HepG2 (cell line): ENCODE data around the gene PDK1. TPM values are rescaled to one million over a fixed set of nuclear protein-coding genes. Genes with fewer than 3 reads are reported as not detected.

ENCODE experiments used
- ATAC-seq: fragments of 200-7000 bp; cut with Tn5 transposase; 3 replicates; pipeline ENCODE4 v1.9.1; 2020; ENCODE audit warnings: mild to moderate bottlenecking, moderate library complexity
- BruUV-seq: library from RNA; stranded (reverse); fragments of 400-500 nt; replicated peaks from 2 replicates; lab custom pipeline; 2021; lab: Mats Ljungman, UMichigan
- CTCF ChIA-PET: fragments of 300-600 bp; formaldehyde crosslinking; extraction: SDS; loops from one replicate; lab custom pipeline; 2021; ENCODE audit warnings: low total read pairs, inconsistent platforms, low intra/inter-chr PET ratio; lab: Yijun Ruan, JAX
- POLR2A ChIA-PET: fragments of 350-600 bp; sonication (Branson Sonifier 250); formaldehyde crosslinking; loops from one replicate; lab custom pipeline; 2020; ENCODE audit warnings: antibody characterized with exemption, inconsistent platforms; lab: Yijun Ruan, JAX
- DNase-seq: peaks from one replicate; pipeline ENCODE4 v3.0.0-alpha.2; 2015; ENCODE audit warnings: low spot score
- FAIRE-seq: peaks from 3 replicates; lab custom pipeline; 2011; peaks lifted over from hg19 to GRCh38; lab: Jason Lieb, UNC
- H2AFZ ChIP-seq: one replicate; pipeline ENCODE4 v1.6.1; 2011; ENCODE audit warnings: low read length, inconsistent platforms
- H3K27ac ChIP-seq: fragments of 300-600 bp; 3 replicates; pipeline ENCODE4 v1.8.0; 2011; ENCODE audit warnings: mixed run types, mild to moderate bottlenecking, mixed read lengths, low read length, inconsistent platforms; ENCODE audit not compliant: insufficient read depth; ENCODE audit errors: extremely low read length
- H3K27me3 ChIP-seq, 2 experiments: fragments of 200-600 bp in 1 of 2; 2 replicates in 1 of 2; 3 replicates in 1 of 2; pipeline versions ENCODE4 v1.6.0 to v1.8.0; 2011; ENCODE audit warnings: low read length in 2 of 2, mild to moderate bottlenecking in 2 of 2, moderate library complexity in 2 of 2, inconsistent platforms in 1 of 2; ENCODE audit not compliant: insufficient read depth in 2 of 2, control insufficient read depth in 1 of 2
- H3K36me3 ChIP-seq, 2 experiments: fragments of 200-600 bp in 1 of 2; replicated peaks in 1 of 2; 2 replicates in 1 of 2; 3 replicates in 1 of 2; pipeline versions ENCODE4 v1.5.1 to v1.8.0; 2011; ENCODE audit warnings: low read length in 2 of 2, inconsistent platforms in 1 of 2; ENCODE audit not compliant: insufficient read depth in 2 of 2, control insufficient read depth in 1 of 2
- H3K4me1 ChIP-seq: 2 replicates; pipeline ENCODE4 v1.5.1; 2012; ENCODE audit warnings: low read length, inconsistent platforms; ENCODE audit not compliant: insufficient read depth
- H3K4me2 ChIP-seq: 2 replicates; pipeline ENCODE4 v1.6.0; 2011; ENCODE audit warnings: low read depth, low read length, inconsistent platforms
- H3K4me3 ChIP-seq, 3 experiments: fragments of 200-600 bp in 1 of 3; sonication (generic), shearing (Covaris generic) in 1 of 3; replicated peaks in 1 of 3; 2 replicates each; pipeline ENCODE4 v1.5.1; 2011 to 2016; ENCODE audit warnings: low read length in 3 of 3, inconsistent platforms in 2 of 3, low read depth in 2 of 3, mild to moderate bottlenecking in 2 of 3, control low read depth in 1 of 3, mixed read lengths in 1 of 3; ENCODE audit not compliant: insufficient read depth in 1 of 3
- H3K79me2 ChIP-seq: one replicate; pipeline ENCODE4 v1.6.1; 2011; ENCODE audit warnings: low read length, inconsistent platforms; ENCODE audit not compliant: insufficient read depth
- H3K9ac ChIP-seq: 2 replicates; pipeline ENCODE4 v1.6.0; 2011; ENCODE audit warnings: mild to moderate bottlenecking, low read depth, low read length, inconsistent platforms; ENCODE audit not compliant: insufficient read depth
- H3K9me3 ChIP-seq: 2 replicates; pipeline ENCODE4 v1.5.1; 2012; ENCODE audit warnings: mild to moderate bottlenecking, low read length
- H4K20me1 ChIP-seq: 2 replicates; pipeline ENCODE4 v1.6.0; 2011; ENCODE audit warnings: inconsistent platforms, mild to moderate bottlenecking, low read length, moderate library complexity; ENCODE audit not compliant: insufficient read depth
- HNF4A ChIP-seq: sonication (generic); formaldehyde crosslinking; IDR thresholded peaks from 2 replicates; pipeline ENCODE4 v1.4.0; 2020; ENCODE audit warnings: missing genetic modification reagents
- MEF2D ChIP-seq: sonication (generic); formaldehyde crosslinking; IDR thresholded peaks from 2 replicates; pipeline ENCODE4 v1.5.1; 2020; ENCODE audit warnings: mild to moderate bottlenecking, missing genetic modification reagents
- MLXIP ChIP-seq: sonication (generic); formaldehyde crosslinking; IDR thresholded peaks from 2 replicates; pipeline ENCODE4 v1.9.0; 2021; ENCODE audit warnings: missing genetic modification reagents, borderline replicate concordance
- SNAI1 ChIP-seq: sonication (generic); formaldehyde crosslinking; IDR thresholded peaks from 2 replicates; pipeline ENCODE4 v1.5.0; 2020; ENCODE audit warnings: mild to moderate bottlenecking, missing genetic modification reagents, borderline replicate concordance
- ZBTB20 ChIP-seq: sonication (generic); formaldehyde crosslinking; IDR thresholded peaks from 2 replicates; pipeline ENCODE4 v1.8.1; 2023; ENCODE audit warnings: missing genetic modification reagents, low read depth, mild to moderate bottlenecking, borderline replicate concordance
- ZFX ChIP-seq: sonication (generic); formaldehyde crosslinking; IDR thresholded peaks from 2 replicates; pipeline ENCODE4 v1.4.0; 2020; ENCODE audit warnings: mild to moderate bottlenecking, low read depth, missing genetic modification reagents, moderate library complexity
- ZNF335 ChIP-seq: sonication (generic); formaldehyde crosslinking; IDR thresholded peaks from 2 replicates; pipeline ENCODE4 v1.4.0; 2020; ENCODE audit warnings: missing genetic modification reagents
- ZNF557 ChIP-seq: sonication (generic); formaldehyde crosslinking; IDR thresholded peaks from 2 replicates; pipeline ENCODE4 v1.4.0; 2020; ENCODE audit warnings: missing genetic modification reagents
- WGBS: methylation state at CpG from one replicate; pipeline ENCODE4 v1.1.6; 2017; ENCODE audit warnings: low lambda C conversion rate; 5-methylcytosine and 5-hydroxymethylcytosine counted together
- in situ Hi-C: cut with HindIII; loops from 2 replicates; pipeline ENCODE4 v1.10.0; 2017; ENCODE audit warnings: low pct_unique_long_range_greater_than_20kb; ENCODE audit not compliant: extremely low pct_ligation_motif_present
- intact Hi-C: fragments of 100-400 bp; cut with micrococcal nuclease; formaldehyde crosslinking; loops from one replicate; pipeline ENCODE4 v1.10.0; 2022; ENCODE audit not compliant: unreplicated experiment
- polyA plus RNA-seq, 8 experiments: library from polyadenylated mRNA; depleted of rRNA in 3 of 8; stranded (reverse) in 7 of 8; unstranded in 1 of 8; fragments of >200 nt; fragmentation: Illumina TruSeq in 4 of 8; extraction: Trizol in 4 of 8; gene quantifications; 2 replicates each; pipeline versions ENCODE4 v1.2.1 to v1.2.3, GENCODE V29; 2011 to 2016; ENCODE audit warnings: low read depth in 4 of 8, missing spikeins in 1 of 8, mixed read lengths in 1 of 8; ENCODE audit not compliant: insufficient read depth in 1 of 8
- total RNA-seq, 5 experiments: library from RNA; depleted of rRNA; stranded (reverse); fragments of >200 nt; fragmentation: Illumina TruSeq; extraction: Trizol; gene quantifications; 2 replicates each; pipeline ENCODE4 v1.2.3, GENCODE V29; 2016; ENCODE audit warnings: low read depth in 1 of 5

The PDK1 gene
- total and polyA plus RNA-seq, 2 of the 13 experiments (the other 11 are each of a cell fraction or from before 2014, with no cell fraction given) = 11.9 to 96.9 TPM

- TF ChIP-seq SNAI1 (CRISPR knock-in tag) = no peak
- no peak for TF ChIP-seq ZFX (CRISPR knock-in tag)
- no peak for TF ChIP-seq ZBTB20 (CRISPR knock-in tag)
- no peak for TF ChIP-seq MLXIP (CRISPR knock-in tag)
- TF ChIP-seq MEF2D (CRISPR knock-in tag) = no peak
Observed at GRCh38 chr2:172623249-172623965, 67.5 kb downstream of the PDK1 start (continued).

GRCh38 chr2:172624996-172625395, 69.1 kb downstream of the PDK1 start:
- H3K4me2 ChIP-seq = no peak overlapping the region
- DNase-seq (no peak), FAIRE-seq (no peak), ATAC-seq (no peak)
- H3K27ac ChIP-seq = no peak overlapping the region
- intact Hi-C loops = no loop called here
- no peaks in the 10 kb centered on the region for H4K20me1 ChIP-seq
- no peaks in the 10 kb centered on the region for H3K4me1 ChIP-seq
- no peak overlapping the region for H3K9ac ChIP-seq
- TF ChIP-seq HNF4A (CRISPR knock-in tag) (no peak), ZNF557 (CRISPR knock-in tag) (no peak), ZNF335 (CRISPR knock-in tag) (no peak)
- TF ChIP-seq, all 625 proteins: peak for 0
- no peak overlapping the region for H3K4me3 ChIP-seq
- no peaks in the 10 kb centered on the region for H3K9me3 ChIP-seq
- in situ Hi-C loops = no loop called here
- ChIA-PET POLR2A (no interaction called here), CTCF (no interaction called here)
- H3K79me2 ChIP-seq = no peaks in the 10 kb centered on the region
- H3K27me3 ChIP-seq = no peaks in the 10 kb centered on the region
- 98% methylated on average over 2 of the region's 2 CpGs for WGBS
- no TSS peak for BruUV-seq
- H3K36me3 ChIP-seq = peaks cover 3 to 13% of the 10 kb centered on the region in 2 experiments; a peak in 2 of 5 replicates
- no peak overlapping the region for H2AFZ ChIP-seq
